Fibroblast of skin of scalp (primary cell): ENCODE results near the gene UBA3.

Experiments used
- DNase-seq: peaks from one replicate; pipeline ENCODE4 v3.0.0-alpha.2; 2013

UBA3 gene

DNA sequence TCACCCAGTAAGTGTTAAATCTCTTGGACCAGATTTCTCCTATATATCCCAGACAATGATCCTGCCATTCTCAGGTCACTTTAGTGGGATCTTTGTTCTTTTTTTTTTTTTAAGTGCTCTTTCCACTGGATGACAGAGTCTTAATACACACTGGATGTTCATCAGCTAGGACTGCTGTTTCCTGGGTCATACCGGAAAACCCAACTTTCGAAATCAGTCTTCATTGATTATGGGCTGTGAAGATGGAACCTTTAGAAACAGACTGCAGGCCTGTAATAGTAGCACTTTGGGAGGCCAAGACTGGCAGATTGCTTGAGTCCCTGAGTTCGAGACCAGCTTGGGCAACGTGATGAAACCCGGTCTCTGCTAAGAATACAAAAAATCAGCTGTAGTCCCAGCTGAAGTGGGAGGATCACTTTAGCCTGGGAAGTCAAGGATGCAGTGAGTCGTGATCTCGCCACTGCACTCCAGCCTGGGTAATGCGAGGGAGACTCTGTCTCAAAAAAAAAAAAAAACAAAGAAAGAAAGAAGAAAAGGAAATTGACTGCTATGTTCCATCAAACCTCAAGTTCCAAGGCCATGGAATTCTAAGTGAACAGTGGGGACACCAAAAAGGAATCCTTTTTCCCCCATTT, 69.0 kb downstream of the UBA3 start:
- DNase-seq = peak; percentile 40

DNA sequence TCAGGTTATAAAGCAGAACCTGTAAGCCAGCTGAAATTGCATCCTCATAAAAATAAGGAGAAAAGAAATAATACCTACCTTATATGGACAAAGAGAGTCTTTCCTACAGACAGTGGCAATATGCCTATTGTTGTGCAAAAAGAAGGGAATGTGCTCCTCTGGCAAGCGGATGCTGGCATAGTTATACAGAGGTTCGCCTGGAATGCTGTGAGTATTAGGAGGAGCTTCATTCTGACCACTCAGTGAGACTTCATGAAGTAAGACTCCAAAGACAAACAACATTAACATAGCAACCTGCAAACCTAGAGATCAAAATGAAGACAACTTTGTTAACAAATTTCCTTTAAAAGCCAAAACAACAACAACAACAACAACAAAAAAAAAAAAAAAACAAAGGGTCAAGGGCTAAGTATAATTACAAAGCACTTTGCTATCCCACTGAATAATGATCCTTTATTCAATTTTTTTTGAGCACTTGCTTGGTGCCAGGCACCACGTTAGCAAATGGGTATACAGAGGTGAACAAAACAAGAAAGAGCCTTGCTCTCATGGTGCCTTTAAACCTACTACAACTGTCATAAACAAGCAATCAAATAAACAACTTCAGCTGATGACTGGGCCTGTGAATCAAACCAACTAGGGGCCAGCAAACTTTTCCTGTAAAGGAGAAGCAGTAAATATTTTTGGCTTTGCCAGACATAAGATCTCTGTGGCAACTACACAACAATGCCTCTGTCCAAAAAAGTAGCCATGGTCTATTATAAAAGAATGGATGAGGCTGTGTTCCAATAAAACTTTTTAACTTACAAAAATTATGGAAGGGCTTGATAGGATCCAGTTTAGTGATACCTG, 70.4 kb downstream of the UBA3 start:
- peak; percentile 91 for DNase-seq

- DNase-seq = no peak
Observed at GRCh38 chr3:69008980-69009379, 71.2 kb downstream of the UBA3 start.

DNA sequence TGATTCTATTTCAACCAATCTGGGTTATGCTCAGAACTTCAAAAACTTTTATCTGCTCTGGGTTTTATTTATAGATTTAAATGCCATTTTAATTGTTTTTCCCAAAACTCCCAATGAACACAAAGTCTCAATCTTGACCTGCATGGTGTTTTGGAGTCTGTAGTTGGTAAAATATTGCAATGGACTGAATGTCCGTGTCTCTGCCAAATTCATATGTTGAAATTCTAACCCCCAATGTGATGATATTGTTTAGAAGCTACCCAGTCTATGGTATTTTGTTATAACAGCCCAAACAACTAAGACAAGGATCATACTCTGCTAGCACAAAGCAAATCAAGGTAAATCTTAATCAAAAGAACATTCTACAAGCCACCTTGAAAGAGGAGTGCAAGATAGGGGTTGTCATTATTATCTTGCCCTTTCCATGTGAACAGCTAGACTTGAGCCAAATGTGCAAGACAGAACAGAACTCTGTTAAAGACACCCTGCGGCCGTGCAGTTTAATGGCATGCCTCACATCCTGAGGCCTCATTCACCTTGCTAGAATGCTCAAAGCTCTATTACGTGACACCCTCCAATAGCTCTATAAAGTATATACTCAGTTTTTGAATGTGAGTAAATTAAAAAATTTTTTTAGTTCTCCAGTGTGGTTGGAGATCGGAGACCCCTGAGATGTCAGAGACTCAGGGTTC, 74.2 kb downstream of the UBA3 start:
- DNase-seq = no peak

GRCh38 chr3:69005071-69005790, 74.9 kb downstream of the UBA3 start:
- no peak for DNase-seq
